NCI-H526 treated with DMSO at 0.1 percent for 48 hours (cell line): ENCODE measurements around the gene TAF13.
"Not testable (repeated sequence)": the region's sequence is repeated elsewhere in the genome, so short reads cannot be mapped to it uniquely, and the experiment has no call there.

Experiments
- DNase-seq: peaks from one replicate; lab custom pipeline; 2025; lab: John Stamatoyannopoulos, UW

The TAF13 gene

GRCh38 chr1:109091078-109091838 is 15.5 kb upstream of the TAF13 start:
- peak; percentile 81 for DNase-seq

GRCh38 chr1:109090196-109091077 is 14.6 kb upstream of the TAF13 start, which contains the start of gene TMEM167B:
Gene TMEM167B (plus strand): TSS chr1:109090764. CDS start chr1:109090873, 109 bp downstream.
- peak; percentile 96 for DNase-seq

- peak; percentile 87 for DNase-seq
Observed at GRCh38 chr1:109089242-109090015, 13.6 kb upstream of the TAF13 start.

- no peak for DNase-seq
Observed at GRCh38 chr1:109084563-109085517, 9.0 kb upstream of the TAF13 start.

- no peak for DNase-seq
Observed at GRCh38 chr1:109083923-109084322, 8.1 kb upstream of the TAF13 start.

- DNase-seq: no peak
Observed at GRCh38 chr1:109083501-109083900, 7.7 kb upstream of the TAF13 start.

- DNase-seq: no peak
Observed at GRCh38 chr1:109080441-109081082, 4.8 kb upstream of the TAF13 start.

GRCh38 chr1:109079240-109079622 is 3.4 kb upstream of the TAF13 start:
- no peak for DNase-seq

GRCh38 chr1:109078317-109078716 is 2.5 kb upstream of the TAF13 start:
- no peak for DNase-seq

GRCh38 chr1:109069294-109069693 is 6.5 kb downstream of the TAF13 start:
- peak; percentile 22 for DNase-seq

- no peak for DNase-seq
Observed at GRCh38 chr1:109067883-109068282, 7.9 kb downstream of the TAF13 start.

GRCh38 chr1:109065137-109065536 is 10.7 kb downstream of the TAF13 start:
- DNase-seq: no peak

- DNase-seq: no peak
Observed at GRCh38 chr1:109061183-109061582, 14.6 kb downstream of the TAF13 start.

GRCh38 chr1:109060707-109061106 is 15.1 kb downstream of the TAF13 start:
- no peak for DNase-seq

GRCh38 chr1:109059026-109059425 is 16.8 kb downstream of the TAF13 start:
- DNase-seq: no peak

- DNase-seq: no peak
Observed at GRCh38 chr1:109056064-109056463, 19.7 kb downstream of the TAF13 start.

GRCh38 chr1:109052145-109052544 is 23.7 kb downstream of the TAF13 start:
- not testable (repeated sequence) for DNase-seq

GRCh38 chr1:109050228-109050995 is 25.4 kb downstream of the TAF13 start:
- DNase-seq: no peak

GRCh38 chr1:109048335-109048734 is 27.5 kb downstream of the TAF13 start:
- no peak for DNase-seq

- no peak for DNase-seq
Observed at GRCh38 chr1:109047339-109047738, 28.5 kb downstream of the TAF13 start.
